ENCODE data around the gene TRAF7.

Gene TRAF7

DNA sequence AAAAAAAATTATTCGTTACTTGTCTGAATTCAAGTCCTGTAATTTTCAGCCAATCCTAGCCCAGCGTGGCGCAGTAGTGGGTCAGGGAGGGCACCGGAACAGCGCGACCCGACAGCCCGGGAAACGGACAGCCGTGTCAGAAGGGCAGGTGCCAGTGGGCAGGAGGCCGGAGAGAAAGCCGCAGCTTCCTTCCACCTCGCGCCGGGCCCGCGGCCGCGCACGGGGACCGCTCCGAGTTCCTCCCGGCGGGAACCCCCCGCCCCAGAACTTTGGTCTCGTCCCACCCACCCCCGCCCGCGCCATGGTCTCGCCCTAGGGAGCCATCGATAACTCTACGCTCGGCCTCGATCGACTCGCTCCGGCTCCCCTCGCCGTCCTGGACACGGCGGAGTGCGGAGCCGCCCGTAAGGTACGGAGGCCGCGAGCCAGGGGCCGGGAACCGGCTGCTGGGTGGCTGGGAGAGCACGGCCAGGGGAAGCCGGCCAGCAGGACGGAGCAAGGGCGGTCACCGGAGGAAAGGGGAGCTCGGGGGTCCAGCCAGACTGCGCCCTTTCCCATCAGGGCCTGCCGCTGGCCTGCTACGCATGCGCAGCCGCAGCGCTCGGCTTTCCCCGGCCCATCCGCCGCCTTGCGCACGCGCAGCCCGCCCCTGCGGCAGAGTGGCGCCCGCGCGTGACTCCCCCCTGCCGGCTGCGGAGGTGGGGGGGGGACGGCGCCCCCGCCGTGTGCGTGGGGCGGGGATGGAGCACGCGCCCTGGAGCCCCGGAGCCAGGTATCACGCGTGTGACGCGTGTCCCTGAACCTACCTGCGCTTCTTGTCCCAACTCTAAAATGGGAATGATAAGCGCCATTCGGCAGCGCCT is 49.8 kb downstream of the TRAF7 start, which contains the start of gene MLST8:
MLST8 (plus strand) TSS at position 351 of the 863 bp plus-strand sequence. CDS start 632 bp downstream, outside the sequence.
- peak; percentile 96 for DNase-seq

DNA sequence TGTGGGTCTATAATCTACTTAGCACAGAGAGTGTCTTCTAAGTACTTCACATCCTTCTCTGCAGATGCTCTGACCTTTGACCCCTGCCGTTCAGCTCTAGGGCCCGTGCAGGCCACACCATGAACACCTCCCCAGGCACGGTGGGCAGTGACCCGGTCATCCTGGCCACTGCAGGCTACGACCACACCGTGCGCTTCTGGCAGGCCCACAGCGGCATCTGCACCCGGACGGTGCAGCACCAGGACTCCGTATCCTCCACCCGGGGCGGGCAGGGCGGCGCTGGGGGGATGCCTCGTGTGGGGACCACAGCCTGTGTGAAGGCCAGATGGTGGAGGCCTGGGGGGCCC is 50.4 kb downstream of the TRAF7 start:
- no peak for DNase-seq

DNA sequence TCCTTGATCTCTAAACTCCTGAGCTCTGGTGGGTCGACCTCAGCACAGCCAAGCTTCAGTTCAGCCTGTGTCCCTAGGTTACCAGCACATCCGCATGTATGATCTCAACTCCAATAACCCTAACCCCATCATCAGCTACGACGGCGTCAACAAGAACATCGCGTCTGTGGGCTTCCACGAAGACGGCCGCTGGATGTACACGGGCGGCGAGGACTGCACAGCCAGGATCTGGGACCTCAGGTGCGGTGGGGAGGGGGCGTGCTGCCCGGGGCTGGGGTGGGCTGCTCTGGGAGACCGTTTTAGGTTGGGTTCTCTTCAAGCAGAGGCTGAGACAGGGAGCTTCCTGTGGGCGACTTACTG is 50.8 kb downstream of the TRAF7 start:
- no peak for DNase-seq

DNA sequence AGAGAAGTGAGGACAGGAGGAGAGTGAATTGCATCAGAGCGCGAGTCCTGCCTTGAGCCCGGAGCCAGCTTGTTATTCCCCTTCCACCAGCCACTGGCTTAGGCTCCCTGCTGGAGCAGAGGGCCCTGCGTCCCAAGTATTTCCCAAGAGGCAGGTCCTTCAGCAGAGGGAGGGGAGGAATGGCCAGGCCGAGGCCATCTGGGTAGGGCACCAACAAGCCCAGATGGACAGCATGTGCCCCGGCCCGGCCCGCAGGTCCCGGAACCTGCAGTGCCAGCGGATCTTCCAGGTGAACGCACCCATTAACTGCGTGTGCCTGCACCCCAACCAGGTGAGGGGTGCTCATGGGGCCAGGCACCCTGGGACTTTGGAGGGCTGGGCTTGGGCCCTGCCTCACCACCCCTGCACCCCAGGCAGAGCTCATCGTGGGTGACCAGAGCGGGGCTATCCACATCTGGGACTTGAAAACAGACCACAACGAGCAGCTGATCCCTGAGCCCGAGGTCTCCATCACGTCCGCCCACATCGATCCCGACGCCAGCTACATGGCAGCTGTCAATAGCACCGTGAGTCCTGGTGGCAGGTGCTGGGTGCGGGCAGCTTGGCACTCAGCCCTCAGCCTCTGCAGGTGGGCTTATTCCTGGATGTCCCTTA is 51.3 kb downstream of the TRAF7 start:
- no peak for DNase-seq

DNA sequence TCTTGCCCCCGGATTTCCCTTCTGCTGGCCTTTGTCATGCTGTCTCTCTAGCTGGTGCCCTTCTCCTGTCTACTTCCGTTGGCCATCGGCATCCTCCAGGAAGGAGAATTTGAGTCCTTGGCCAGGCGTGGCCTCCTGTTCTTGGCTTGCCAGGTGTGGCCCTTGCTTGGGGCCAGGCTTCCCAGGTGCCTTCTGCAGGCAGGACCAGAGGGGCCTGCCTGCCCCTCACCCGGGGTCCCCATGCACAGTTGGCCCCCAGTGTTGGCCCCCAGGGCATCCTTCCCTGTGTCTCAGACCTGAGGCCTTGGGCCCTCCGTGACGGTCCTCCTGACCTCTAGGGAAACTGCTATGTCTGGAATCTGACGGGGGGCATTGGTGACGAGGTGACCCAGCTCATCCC is 52.3 kb downstream of the TRAF7 start:
- no peak for DNase-seq

DNA sequence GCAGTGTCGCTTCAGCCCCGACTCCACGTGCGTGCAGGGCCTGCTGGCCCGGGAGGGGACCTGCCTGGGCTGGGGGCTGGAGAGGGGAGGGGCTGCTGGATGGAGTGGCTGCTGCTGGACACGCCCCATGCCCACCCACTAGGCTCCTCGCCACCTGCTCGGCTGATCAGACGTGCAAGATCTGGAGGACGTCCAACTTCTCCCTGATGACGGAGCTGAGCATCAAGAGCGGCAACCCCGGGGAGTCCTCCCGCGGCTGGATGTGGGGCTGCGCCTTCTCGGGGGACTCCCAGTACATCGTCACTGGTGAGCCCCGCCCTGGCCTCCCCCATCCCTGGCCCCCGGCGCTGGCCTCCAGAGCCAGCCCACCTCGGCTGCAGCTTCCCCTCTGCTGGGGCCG is 52.7 kb downstream of the TRAF7 start:
- DNase-seq, result no peak

DNA sequence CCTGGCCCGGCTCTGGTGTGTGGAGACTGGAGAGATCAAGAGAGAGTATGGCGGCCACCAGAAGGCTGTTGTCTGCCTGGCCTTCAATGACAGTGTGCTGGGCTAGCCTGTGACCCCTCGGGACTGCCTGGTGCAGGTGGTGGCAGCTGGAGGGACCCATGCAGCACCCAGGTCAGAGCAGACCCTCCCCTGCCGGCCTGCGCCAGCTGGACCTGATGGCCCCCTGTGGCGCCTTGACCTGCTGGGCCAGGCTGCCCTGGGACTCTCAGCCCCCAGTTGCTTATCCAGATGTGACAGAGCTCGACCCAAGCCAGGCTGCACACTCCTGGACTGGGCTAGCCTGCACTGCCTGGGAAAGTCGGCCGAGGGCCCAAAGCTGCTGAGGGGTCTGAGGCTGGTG is 53.2 kb downstream of the TRAF7 start:
- DNase-seq, result no peak

DNA sequence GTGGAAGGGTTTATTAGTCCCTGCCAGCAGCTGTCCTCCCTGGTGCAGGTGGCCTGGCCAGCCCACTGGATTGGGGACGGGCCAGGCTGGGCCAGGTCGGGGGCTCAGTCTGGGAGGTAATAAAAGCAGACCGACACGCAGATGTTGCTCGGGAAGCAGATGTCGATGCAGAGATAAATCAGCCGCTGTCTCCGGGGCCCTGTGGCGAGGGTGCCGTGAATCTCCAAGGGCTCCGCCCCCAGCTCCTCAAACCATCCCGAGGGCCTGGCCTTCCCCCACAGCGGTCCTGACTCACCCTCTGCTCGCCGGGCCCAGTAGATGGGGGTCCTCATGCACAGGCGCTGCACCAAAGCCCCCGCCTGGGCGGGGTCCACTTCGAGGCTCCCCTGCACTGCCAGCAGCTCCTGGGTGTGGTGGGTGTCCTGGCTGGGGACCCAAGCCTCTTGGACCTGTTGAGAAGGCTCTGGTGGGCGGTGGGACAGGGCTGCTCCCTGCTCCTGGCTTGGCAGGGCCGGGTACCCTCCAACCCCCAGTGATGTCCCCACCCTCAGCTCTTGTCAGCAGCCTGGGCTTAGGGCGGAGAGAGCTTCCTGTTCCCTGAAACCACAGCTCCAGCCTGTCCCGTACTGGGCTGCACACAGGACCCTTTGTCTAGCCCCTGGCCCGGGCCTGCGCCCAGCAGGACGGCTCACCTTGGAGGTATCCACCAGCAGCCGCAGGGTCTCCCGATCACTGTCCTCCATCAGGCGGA is 53.9 kb downstream of the TRAF7 start:
- no peak for DNase-seq

DNA sequence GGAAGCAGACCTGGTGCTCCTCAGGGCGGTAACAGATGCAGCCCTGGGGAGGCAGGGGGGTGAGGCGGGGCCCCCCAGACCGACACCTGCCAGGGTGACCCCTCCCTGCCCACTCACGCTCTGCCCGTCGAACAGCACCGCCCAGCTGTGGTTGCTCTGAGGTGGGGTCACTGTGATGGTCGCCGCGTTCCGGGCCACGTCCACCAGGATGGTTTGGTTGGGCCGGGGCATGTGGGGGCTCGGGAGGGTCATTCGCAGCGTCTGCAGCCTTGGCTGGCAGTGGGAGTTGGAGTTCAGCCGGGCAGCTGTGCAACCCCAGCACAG is 54.4 kb downstream of the TRAF7 start:
- no peak for DNase-seq

DNA sequence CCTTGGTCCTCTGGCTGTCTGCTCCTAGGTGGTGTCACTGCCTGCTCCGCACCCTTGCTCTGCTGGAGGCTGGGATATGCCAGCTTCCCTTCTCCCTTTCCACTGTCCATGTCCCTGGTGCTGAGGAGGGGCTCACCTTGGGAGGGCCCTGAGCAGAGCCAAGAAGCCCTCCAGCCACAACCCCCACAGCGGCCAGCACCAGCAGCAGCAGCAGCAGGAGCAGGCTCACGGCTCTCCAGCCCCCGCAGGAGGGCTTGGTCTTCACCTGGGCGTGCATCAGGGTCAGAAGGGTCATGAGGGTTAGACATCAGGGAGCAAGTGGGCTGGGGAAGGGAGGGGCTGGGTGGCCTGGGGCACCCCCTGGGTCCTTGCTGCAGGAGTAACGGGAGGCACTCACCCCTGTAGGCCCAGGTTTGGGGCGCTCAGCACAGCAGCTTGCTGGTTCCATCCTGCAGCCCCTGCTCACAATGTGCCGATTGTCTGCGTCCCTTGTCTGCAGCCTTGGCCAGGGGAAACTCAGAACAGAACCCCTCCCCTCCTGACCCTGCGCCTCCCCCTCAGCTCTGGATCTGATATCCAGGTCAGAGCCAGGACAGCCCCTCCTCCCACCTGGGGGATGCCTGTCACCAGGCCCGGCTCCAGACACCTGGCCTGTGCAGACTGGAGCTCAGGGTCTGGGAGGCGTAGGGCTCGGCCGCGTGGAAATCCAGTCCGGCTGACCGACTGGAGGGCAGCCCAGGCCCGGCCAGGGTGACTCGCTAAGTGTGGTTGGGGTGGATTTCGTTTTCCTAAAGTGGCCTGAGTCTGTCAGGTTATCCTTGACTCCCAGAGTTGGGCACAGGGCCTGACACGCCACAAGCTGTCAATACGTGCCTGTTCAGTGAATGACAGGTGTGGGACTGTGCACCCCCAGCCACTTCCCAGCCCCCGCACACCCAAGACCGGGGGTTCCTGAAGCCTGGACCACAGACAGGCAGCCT is 55.1 kb downstream of the TRAF7 start, which contains the start of gene BRICD5:
BRICD5 (minus strand) TSS at position 478 of the 980 bp plus-strand sequence; CDS start at position 448, 30 bp downstream.
- DNase-seq, result no peak

DNA sequence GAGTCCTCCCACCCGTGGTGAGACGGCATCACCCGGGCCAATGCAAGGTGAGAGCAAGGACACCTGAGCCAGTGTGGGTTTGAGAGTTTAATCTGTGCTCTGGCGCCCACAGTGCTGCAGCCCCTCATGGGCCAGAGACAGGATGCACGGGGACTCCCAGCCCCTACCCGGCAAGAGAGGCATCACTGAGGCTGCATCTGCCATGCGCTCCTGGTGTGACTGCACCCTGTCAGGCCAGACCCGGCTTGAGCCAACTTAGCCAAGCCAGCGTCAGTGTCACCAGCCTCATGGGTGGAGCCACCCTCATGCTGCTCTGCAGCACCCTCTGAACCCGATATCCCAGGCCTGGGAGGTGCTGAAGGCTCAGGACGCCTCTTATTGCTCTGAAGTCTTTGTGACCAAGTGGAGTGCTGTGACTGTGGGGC is 56.4 kb downstream of the TRAF7 start:
- DNase-seq, result no peak

DNA sequence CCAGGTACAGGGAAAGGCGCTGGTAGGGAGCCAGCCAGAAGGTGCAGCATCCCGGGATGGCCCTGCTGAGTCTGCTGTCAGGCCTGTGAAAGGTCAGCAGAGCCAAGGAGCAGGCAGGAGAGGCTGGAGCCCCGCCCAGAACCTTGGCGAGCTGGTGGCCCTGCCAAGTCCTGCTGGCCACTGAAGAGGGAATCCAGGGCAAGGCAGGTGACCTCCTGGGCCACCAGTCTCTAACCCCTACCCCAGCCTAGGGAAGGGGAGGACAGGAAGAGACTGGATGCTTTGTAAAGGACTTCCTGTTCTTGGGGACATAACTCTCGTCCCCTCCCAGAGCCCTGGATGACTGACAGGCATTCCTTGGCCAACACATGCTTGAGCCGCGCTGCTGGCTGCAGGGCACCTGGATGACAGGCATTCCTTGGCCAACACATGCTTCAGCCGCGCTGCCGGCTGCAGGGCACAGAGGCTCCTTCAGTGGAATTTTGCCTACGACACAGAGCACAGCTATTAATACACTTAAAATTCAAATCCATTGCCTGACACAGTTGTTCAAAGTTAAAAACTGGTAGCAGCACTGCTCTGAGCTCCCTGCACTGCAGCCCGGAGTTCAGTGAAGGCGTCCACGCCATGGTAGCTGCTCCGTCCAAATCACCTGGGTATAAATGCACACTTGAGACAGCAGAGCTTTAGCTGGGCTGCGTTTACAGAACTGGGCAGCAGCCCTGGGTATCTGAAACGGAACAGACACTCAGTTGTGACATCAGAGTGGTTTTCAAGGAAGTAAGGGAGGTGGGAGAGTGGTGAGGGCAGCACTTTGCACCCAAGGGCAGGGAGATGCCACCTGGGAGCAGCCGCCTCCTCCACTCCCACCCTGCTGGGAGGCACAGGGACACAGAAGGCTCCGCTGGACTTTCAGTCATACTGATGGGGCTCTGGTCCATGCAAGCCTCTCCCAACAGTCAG is 57.1 kb downstream of the TRAF7 start:
- no peak for DNase-seq

DNA sequence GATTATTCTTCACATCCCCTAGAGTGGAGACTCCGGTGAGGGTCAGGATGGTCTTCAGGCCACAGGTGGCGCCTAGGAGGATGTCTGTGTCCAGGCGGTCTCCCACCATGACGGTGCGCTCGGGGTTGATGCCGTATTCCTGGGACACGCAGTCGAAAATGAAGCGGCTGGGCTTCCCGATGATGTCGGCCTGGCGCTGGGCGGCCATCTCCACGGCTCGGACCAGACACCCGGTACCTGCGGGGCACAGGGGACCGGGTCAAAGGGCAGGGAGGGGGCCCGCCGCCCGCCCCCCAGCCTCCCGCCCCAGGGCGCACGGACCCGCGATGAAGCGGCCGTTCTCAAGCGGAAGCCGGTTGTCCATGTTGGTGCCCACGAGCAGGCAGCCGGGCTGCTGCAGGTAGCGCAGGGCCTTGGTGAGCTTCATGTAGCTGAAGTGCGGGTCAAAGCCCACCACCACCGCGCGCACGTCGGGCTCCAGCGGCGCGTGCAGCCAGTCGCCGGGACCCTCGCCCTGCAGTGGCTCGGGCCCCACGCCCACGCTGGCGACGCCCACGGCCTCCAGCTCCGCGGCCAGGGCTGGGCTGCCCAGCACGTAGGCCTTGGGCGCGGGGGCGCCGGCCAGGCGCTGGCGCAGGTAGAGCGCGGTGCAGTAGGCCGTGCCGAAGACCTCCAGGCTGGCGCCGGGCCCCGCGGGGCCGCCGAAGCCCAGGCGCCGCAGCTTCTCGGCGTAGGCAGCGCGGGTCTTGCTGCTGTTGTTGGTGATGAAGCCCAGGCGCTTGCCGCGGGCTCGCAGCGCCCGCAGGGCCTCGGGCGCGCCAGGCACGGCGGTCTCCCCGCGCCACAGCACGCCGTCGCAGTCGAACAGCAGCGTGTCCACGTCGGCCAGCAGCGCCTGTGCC is 58.5 kb downstream of the TRAF7 start:
- DNase-seq, result no peak

DNA sequence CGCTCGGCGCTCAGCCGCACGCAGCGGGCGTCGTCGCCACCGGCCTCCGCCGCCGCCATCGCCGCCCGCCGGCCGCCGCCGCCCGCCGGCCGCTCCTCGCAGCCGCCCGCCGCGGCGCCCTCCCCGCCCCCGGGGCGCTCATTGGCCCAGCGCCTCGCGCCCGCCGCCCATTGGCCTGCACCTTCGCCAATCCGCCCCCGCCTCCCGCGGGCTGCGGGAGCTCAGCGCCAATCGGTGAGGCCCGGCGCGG is 59.1 kb downstream of the TRAF7 start, which contains the start of gene PGP:
PGP (minus strand) TSS at position 122 of the 250 bp plus-strand sequence; CDS start at position 59, 63 bp downstream.
- no peak for DNase-seq

DNA sequence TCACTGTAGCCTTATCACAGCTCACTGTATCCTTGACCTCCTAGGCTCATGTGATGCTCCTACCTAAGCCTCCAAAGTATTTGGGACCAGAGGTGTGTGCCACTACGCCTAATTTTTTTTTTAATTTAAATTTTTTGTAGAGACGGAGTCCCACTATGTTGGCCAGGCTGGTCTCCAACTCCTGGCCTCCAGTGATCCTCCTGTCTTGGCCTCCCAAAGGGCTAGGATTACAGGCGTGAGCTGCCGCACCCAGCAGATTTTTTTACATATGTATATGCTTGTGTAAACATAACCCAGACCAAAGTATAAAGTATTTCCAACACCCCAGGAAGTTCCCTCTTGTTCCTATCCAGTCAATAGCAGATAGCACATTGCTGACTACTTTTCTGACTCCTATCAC is 60.7 kb downstream of the TRAF7 start:
- DNase-seq, result no peak

DNA sequence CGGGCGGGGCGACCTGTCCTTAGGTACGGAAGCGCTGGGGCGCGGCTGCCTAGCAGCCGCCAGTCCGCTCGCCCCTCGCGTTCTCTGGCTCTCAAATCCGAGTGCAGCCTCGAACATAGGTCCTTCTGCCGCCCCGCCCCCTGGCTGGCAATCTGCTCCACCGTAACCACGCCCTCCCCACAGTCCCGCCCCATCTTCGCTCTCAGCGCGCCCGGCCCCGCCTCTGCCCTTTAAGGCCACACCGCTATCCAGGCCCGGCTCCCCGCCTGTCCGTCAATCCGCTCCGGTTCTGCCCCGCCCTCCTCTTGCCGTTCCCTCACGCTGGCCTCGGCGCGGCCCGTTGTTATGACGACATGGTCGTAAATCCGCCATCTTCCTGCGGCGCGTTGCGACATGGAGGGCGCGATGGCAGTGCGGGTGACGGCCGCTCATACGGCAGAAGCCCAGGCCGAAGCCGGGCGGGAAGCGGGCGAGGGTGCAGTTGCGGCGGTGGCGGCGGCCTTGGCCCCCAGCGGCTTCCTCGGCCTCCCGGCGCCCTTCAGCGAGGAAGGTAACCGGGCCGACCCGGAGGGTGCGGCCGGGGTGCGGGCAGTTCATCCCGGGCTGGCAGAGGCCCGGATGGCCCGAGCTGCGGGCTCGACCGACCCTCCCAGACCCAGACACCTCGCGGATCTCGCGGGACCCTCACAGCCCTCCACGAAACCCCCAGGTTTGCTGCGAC is 67.8 kb downstream of the TRAF7 start, which contains the start of gene E4F1:
E4F1 (plus strand) TSS at position 371 of the 721 bp plus-strand sequence; CDS start at position 394, 23 bp downstream.
- peak; percentile 100 for DNase-seq

DNA sequence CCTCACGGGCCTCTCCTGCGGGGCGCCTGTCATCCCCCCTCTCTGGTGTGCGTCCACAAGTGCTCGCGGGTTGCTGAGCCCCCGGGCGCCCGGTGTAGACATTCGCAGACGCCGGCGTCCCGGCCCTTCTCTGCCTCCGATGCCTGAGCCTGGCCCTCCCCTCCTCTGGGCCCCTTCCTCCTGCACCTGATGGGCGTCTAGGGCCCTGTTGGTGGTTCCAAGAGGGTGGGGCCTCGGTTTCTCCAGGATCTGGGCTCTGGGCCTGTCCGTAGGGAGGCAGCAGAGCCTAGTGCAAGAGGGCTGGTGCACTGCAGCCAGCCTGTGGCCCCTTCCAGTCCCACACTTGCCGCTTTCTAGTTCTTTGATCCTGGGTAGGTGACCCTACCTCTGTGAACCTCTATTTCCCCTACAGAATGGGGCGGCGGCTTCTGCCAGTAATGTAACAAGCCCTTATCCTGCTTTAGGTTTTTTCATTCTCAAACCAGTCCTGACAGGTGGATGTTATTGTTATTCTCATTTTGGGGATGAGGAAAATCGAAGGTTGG is 68.4 kb downstream of the TRAF7 start:
- peak; percentile 75 for DNase-seq

DNA sequence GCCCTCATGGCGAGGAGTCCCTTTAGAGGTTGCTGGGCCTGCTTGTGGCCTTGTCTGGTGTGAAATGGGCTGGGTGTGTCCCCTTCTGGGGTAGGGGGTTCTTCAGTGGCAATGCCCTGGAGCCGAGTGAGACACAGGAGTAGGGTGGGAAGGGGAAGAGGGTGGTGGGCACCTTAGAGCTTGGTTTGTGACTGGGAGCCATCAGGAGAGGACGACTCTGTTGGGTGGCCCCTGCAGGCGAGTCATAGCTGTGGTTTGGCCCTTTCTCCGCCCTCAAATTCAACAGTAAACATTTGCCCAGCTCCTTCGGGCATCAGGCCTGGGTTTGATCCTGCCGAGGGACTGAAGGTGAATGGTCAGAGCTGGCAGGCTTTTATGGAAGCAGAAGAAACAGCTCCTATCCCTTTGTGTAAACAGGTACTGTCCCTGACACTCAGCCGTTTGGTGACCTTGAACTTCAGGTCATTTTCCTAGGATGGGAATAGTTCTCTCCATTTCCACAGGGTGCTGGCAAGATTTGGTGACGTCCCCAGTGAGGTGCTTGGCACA is 70.7 kb downstream of the TRAF7 start:
- DNase-seq, result no peak

DNA sequence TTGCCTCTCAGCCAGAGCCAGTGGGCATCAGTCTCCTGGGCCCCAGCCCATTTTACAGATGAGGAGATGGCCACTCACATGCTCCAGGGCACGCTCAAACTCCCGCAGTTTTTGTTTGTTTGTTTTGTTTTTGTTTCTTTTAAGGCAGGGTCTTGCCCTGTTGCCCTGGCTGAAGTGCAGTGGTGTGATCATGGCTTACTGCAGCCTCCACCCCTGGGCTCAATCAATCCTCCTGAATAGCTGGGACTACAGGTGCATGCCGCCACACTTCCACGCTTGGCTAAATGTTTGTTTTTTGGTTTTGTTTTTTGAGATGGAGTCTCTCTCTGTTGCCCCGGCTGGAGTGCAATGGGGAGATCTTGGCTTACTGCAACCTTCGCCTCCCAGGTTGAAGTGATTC is 71.3 kb downstream of the TRAF7 start:
- DNase-seq, result no peak

All from activated effector memory CD4-positive, alpha-beta T cell treated with anti-CD3 and anti-CD28 coated beads, Interleukin-2, amount 50 U/mL, for 16 hours (primary cell).